ENCODE measurements around the gene AP5Z1.
"Not testable (repeated sequence)": the region's sequence is repeated elsewhere in the genome, so short reads cannot be mapped to it uniquely, and the experiment has no call there.

The AP5Z1 gene

GRCh38 chr7:4787541-4787940 lies 12.1 kb downstream of the AP5Z1 start:
- DNase-seq (ENCODE audit: extremely low read depth in 1 of 2, low read depth in 1 of 2): no peak

GRCh38 chr7:4787947-4788626 lies 12.7 kb downstream of the AP5Z1 start:
- no peak for DNase-seq (ENCODE audit: extremely low read depth in 1 of 2, low read depth in 1 of 2)

GRCh38 chr7:4788627-4789189 lies 13.3 kb downstream of the AP5Z1 start:
- DNase-seq (ENCODE audit: extremely low read depth in 1 of 2, low read depth in 1 of 2): no peak

- no peak for DNase-seq (ENCODE audit: extremely low read depth in 1 of 2, low read depth in 1 of 2)
These were observed 14.0 kb downstream of the AP5Z1 start for GRCh38 chr7:4789194-4790077.

- DNase-seq (ENCODE audit: extremely low read depth in 1 of 2, low read depth in 1 of 2): no peak
These were observed 14.6 kb downstream of the AP5Z1 start for GRCh38 chr7:4790078-4790465.

GRCh38 chr7:4790516-4790991 lies 15.1 kb downstream of the AP5Z1 start:
- no peak for DNase-seq (ENCODE audit: extremely low read depth in 1 of 2, low read depth in 1 of 2)

- DNase-seq (ENCODE audit: extremely low read depth in 1 of 2, low read depth in 1 of 2): no peak
These were observed 15.8 kb downstream of the AP5Z1 start for GRCh38 chr7:4791101-4791737.

- DNase-seq (ENCODE audit: extremely low read depth in 1 of 2, low read depth in 1 of 2): peak; percentile 58 to 72
These were observed 16.5 kb downstream of the AP5Z1 start for GRCh38 chr7:4791738-4792536.

GRCh38 chr7:4792537-4793126 lies 17.2 kb downstream of the AP5Z1 start:
- DNase-seq (ENCODE audit: extremely low read depth in 1 of 2, low read depth in 1 of 2): no peak

- DNase-seq (ENCODE audit: extremely low read depth in 1 of 2, low read depth in 1 of 2): not testable (repeated sequence)
These were observed 18.1 kb downstream of the AP5Z1 start for GRCh38 chr7:4793385-4793993.

GRCh38 chr7:4794171-4794570 lies 18.7 kb downstream of the AP5Z1 start:
- DNase-seq (ENCODE audit: extremely low read depth in 1 of 2, low read depth in 1 of 2): not testable (repeated sequence)

GRCh38 chr7:4794591-4795350 lies 19.3 kb downstream of the AP5Z1 start:
- DNase-seq (ENCODE audit: extremely low read depth in 1 of 2, low read depth in 1 of 2): no peak

GRCh38 chr7:4796453-4796852 lies 21.0 kb downstream of the AP5Z1 start:
- no peak for DNase-seq (ENCODE audit: extremely low read depth in 1 of 2, low read depth in 1 of 2)

GRCh38 chr7:4797858-4798705 lies 22.7 kb downstream of the AP5Z1 start:
- DNase-seq (ENCODE audit: extremely low read depth in 1 of 2, low read depth in 1 of 2): peak in 1 of 2 donors; percentile 43

GRCh38 chr7:4798706-4799235 lies 23.3 kb downstream of the AP5Z1 start:
- DNase-seq (ENCODE audit: extremely low read depth in 1 of 2, low read depth in 1 of 2): no peak

GRCh38 chr7:4799508-4800268 lies 24.3 kb downstream of the AP5Z1 start:
- DNase-seq (ENCODE audit: extremely low read depth in 1 of 2, low read depth in 1 of 2): no peak

GRCh38 chr7:4800487-4800886 lies 25.1 kb downstream of the AP5Z1 start:
- no peak for DNase-seq (ENCODE audit: extremely low read depth in 1 of 2, low read depth in 1 of 2)

All from activated CD8-positive, alpha-beta memory T cell treated with anti-CD3 and anti-CD28 coated beads for 1 hour (primary cell).